Measurements from ENCODE around the gene MICALL2. TPM values are rescaled to one million over a fixed set of nuclear protein-coding genes. Genes with fewer than 3 reads are reported as not detected.

Gene MICALL2
- total RNA-seq, 1 donor from 2014 or later: 127 TPM

DNA sequence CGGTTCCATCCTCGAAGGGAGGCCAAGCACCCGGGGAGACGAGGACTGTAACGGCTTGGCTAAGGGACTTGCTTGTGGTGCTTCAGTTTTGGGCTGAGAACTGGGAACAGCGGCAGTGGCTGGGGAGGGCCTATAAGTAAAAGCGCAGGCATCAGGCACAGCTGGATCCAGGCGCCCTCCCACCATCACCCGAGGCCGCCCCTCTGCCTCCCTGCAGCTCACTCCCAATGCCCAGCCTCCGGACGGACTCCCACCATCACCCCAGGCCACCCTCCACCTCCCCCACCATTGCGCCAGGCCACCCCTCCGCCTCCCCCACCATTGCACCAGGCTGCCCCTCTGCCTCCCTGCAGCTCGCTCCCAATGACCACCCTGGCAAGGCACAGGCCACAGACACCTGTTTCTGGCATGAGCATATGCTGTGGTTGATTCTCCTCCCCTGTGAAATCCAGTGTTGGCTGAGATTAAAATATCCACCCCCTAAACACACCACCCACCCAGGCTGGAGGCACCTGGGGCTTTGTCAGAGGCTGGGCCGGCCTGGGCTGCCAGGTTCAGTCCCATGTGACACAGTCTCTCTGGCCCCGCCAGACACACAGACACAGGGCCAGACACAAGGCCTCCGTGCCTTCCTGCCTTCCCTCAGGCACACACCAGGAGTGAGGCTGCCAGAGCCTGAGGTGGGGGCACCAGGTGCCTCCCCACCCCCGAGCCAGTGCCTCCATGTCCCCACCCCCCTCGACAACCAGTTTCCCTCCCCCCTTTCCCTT is 16.7 kb downstream of the MICALL2 start:
- DNase-seq (ENCODE audit: low spot score) (no peak), ATAC-seq (no peak)
- intact Hi-C loops (cut with DNase I): no loop called here

DNA sequence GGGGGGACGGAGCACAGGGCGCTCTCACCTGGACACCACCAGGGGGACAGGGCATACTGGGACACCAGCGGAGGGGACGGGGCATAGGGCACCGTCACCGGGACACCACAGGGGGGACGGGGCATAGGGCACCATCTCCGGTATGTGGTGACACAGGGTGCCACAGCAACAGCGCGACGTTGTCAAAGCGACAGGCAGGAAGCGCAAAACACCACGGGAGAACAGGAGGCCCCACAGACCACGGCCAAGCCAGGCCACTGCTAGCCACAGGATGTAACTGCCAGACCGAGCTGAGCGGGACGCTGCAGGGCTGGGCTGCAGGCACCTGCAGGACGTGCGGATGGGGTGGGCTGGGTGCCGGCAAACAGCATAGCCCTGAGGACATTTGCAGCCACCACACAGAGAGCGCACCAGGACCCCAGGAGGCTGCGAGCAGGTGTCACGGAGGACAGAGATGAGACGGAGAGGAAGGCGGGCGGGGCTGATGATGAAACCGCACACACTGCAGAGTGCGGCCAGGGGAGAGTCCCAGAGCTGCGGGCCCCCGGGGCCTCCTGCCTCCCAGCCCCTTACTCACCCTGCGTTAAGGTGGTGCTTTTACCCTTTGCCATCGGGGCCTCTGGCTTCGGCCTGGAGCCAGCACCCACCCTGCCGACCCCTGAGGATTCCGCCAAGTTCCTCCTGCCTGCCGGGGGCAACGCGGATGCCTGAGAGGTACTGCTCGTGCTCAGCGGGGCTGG is 17.5 kb downstream of the MICALL2 start:
- no peak for ATAC-seq
- intact Hi-C loops (cut with DNase I): no loop called here
- no peak for DNase-seq (ENCODE audit: low spot score)

DNA sequence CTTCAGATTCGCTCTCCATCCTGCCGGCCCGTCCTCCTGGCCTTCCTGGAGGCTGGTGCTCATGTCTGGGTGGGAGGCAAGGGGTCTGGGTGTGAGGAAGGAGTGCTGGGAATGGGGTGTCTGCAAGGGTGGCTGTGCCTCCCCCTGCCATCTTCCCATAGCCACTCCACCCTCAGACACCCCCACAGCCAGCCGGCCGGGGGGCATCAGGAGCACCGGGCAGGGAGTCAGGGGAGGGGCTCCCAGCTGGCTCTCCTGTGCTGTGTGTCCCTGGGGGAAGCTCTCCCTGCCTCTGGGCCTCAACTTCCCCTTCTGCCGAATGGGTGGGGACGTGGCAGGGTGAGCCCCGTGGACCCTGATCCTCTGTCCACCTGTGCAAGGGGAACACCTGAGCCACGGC is 18.6 kb downstream of the MICALL2 start:
- intact Hi-C loops (cut with DNase I): no loop called here
- no peak for ATAC-seq
- DNase-seq (ENCODE audit: low spot score): no peak

DNA sequence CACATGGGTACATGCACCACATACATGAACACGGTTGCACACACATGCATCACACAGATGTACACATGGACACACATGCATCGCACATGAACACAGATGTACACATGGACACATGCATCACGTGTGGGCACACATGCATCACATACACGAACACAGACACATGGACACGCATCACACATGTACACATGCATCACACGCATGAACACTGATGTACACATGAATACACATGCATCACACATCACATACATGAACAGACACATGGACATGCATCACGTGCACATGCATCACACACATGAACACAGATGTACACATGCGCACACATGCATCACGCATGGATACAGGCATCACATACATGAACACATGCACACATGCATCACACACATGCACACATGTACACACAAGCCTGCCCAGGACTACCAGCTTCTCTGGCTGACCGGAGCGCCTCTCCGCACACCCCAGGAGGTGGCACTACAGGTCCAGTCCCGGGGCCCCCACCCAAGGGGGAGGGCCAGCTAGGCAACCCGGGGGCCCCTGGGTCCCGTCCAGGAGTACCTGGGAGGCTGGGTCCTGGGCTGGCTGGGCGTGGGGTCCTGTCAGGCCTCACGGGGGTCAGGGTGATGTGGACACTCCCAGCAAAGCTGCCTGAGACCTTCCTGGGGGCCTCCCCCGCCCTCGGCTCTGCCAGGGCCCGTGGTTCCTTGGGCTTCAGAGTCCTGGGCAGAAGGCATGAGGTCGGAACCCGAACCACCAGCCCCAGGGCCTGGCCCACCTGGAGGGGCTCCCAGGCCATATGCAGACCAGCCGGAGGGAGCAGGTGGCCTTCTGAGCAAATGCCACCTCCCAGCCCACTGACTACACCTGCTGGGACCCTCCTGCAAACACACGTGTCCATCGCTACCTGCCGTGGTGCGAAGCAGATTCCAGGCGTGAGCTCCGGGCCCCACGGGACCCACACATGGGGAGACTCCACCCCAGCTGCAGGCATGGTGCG is 19.6 kb downstream of the MICALL2 start:
- intact Hi-C loops (cut with DNase I): no loop called here
- ATAC-seq: no peak
- DNase-seq (ENCODE audit: low spot score): no peak

DNA sequence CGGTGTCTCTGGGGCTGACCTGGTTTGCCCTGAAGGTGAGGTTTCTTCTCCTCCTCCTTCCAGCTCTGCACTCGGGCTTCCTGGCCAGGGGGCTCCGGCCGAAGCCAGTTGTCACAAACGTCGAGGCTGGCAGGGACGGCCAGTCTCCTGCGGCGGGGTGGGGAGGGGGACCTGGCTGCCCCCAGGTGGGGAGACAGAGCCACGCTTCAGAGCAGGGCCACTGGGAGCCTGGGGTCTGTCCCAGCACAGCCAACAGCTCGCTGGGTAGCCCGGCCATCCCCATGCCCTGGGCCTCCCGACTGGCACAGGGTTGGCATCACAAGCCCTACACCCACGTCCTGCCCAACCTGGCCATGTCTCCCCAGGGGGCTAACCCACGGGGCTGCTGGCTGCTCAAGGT is 20.4 kb downstream of the MICALL2 start:
- intact Hi-C loops (cut with DNase I): no loop called here
- DNase-seq (ENCODE audit: low spot score) (no peak), ATAC-seq (no peak)

DNA sequence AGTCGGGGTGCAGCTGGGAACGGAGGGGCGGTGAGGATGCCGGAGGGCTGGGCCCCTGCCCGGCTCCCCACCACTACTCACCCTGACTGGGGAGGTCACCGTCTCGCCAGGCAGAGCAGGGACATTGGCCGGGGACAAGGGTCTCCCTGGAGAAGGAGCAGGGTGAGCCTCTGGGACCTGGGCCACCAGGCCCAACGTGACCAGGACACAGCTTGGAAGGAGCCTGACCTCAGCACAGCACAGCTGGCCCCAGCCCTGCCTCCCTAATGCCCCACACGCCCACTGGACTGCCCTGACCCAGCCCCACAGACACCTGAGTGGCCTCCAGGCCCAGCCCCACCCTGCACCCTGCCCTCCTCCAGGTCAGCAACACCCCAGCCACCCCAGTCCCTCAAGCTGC is 21.1 kb downstream of the MICALL2 start:
- intact Hi-C loops (cut with DNase I): no loop called here
- DNase-seq (ENCODE audit: low spot score): no peak
- ATAC-seq: no peak

DNA sequence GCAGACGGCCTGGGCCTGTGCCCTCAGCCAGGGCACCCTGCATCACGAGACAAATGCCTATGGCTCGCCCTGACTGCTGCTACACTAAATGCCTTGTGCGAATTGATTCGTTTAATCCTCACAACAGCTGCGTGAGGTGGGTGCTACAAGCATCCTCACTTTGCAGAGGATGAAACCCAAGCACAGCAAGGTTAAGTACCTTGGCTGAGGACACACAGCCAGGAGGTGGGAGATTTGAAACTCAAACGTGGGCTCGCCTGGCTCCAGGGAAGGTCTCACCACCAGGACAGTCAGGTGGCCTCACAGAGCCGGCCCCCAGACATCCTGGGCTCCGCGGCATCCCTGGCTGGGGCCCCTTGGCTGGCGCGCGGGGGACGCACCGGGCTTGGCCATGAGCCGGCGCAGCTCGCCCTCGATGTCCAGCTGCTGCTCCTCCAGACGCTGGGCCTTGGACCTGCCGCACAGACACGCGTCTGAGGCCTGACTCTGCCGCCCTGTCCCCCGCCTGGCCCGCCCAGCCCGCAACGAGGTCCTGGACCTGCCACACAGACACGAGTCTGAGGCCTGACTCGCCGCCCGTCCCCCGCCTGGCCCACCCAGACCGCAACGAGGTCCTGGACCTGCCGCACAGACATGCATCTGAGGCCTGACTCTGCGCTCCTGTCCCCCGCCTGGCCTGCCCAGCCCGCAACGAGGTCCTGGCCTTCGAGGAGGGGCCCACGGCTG is 22.0 kb downstream of the MICALL2 start:
- DNase-seq (ENCODE audit: low spot score) (no peak), ATAC-seq (no peak)
- intact Hi-C loops (cut with DNase I): no loop called here

DNA sequence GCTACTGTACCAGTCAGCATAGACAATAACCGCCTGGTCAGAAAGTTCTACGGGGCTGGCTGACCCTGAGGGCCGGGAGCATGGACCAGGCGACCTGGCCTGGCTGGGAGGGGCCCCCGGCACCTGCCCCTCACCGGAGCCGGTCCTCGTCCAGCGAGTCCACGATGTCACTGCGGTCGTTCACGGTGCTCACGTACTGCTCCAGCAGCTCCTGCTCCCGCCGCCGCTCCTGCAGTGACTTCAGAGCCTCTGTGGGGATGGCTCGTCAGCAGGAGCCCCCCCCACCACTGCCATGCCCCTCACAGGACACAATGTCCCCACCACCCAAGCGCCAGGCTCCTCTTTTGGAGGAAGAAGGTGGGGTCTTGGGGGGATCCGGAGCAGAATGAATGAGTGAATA is 22.7 kb downstream of the MICALL2 start:
- no peak for ATAC-seq
- intact Hi-C loops (cut with DNase I): no loop called here
- DNase-seq (ENCODE audit: low spot score): no peak

DNA sequence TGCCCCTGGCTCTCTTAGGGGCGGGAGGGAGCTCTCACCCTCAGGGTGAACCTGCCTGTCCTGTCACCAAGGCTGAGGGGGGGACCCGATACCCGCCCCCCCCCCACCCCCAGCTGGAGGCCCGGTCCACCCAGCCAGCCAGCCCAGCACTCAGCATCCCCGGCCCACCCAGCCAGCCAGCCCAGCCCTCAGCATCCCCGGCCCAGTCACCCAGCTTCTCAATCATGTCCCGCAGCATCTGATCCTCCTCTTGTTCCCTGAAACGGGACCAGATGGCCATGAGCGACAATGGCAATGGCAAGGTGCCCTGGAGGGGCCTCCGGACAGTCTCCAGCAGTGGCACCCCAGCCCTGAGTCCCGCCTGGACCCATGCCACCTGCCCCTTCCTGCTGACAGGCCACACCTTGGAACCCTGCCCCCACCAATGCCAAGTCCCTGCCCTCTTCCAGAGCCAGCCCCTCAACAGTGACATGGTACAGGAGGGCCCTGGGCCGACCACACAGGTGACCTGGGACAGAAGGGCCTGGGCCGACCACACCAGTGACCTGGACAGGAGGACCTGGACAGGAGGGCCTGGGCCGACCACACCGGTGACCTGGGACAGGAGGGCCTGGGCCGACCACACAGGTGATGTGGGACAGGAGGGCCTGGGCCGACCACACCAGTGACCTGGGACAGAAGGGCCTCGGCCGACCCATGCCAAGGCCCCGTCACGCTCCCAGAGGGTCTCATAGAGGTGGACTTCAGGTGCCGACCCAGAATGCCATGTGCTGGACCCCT is 24.2 kb downstream of the MICALL2 start:
- no peak for ATAC-seq
- intact Hi-C loops (cut with DNase I): no loop called here
- DNase-seq (ENCODE audit: low spot score): no peak

DNA sequence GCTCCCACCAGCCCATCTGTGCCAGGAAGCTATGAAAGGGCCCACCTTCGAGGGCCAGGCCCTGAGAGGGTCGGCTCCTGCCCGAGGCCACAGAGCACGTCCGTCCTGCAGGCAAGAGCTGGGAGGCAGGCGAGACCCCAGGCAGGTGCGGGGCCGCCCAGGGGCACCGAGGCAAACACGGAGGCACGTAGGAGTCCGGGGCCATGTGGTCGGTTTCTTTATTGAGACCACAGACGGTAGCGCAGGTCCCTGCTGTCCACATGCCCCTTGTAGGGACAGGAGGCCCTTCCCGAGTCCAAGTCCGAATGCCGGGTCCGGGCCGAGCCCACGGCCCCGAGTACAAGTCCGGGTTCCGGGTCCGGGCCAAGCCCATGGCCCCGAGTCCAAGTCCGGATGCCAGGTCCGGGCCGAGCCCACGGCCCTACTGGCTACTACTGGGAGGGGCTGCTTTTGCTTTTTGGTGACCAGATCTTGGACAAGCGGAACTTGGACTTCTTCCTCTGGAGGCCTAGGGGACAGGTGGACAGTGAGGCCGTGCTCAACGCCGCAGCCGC is 25.0 kb downstream of the MICALL2 start:
- ATAC-seq: no peak
- intact Hi-C loops (cut with DNase I): no loop called here
- no peak for DNase-seq (ENCODE audit: low spot score)

DNA sequence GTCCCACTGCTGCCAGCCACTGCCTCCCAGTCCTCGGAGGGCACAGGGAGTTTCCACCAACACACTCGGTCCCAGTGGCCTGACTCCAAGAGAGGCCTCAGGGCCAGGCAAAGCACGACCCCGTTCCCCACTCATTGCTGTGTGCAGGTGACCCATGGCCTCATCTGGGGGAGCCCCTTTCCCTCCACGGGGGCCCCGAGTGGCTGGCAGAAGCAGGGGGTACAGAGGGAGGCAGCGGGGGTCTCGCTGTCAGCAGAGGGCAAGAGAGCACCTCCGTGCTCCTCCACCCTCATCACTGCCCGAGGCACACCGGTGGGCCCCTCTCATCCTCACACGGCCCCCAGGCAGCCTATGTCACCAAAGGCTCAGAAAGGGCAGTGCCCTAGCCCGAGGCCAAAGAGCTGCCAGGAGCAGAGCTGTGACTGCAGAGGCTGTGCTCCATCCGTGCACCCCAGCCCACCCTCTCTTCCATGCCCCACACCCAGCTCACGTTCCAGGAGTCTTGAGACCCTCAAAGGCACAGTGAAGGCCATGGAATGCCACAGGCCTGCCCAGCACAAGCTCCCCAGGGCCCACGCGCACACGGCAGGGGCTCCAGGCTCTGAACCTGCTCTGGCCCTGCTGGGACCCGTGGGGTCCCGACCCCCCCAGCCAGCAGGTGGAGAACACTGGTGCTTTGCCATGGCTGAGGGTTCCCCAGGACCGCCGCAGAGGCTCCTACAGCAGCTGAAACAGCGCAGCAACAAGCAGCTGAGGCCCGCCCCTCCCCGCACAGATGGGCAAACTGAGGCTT is 25.9 kb downstream of the MICALL2 start:
- no peak for DNase-seq (ENCODE audit: low spot score)
- intact Hi-C loops (cut with DNase I): no loop called here
- no peak for ATAC-seq

DNA sequence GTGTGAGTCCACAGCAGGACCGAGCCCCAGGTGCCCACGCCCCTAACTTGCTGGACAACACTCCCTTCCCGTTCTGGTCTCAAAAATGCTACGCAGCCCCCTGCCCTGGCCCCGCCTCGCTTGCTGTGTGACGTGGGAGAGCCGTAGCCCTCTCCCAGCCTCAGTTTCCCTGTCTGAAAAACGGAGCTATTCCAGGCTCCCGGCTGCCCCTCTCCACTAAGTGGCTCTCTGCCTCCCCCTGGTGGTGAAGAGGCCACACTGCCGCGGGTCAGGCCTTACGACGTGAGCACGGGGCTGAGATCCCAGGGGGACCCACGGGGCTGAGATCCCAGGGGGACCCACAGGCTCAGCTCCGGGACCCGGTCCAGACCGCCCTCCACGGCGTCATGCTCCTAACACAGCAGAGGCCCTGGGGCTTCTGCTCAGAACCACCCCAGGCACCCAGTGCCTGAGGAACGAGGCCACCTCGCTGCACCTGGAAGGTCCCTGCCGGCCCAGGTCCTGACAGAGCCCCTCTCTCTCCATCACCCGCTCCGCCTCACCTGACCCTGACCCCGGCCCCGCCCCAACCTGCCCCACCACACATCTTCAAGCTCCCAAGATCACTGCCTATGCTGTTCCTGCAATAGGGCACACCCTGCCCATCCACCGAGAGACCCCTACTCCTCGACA is 26.7 kb downstream of the MICALL2 start:
- DNase-seq (ENCODE audit: low spot score) (peak; percentile 91), ATAC-seq (peak; percentile 76)
- intact Hi-C loops (cut with DNase I): no loop called here

DNA sequence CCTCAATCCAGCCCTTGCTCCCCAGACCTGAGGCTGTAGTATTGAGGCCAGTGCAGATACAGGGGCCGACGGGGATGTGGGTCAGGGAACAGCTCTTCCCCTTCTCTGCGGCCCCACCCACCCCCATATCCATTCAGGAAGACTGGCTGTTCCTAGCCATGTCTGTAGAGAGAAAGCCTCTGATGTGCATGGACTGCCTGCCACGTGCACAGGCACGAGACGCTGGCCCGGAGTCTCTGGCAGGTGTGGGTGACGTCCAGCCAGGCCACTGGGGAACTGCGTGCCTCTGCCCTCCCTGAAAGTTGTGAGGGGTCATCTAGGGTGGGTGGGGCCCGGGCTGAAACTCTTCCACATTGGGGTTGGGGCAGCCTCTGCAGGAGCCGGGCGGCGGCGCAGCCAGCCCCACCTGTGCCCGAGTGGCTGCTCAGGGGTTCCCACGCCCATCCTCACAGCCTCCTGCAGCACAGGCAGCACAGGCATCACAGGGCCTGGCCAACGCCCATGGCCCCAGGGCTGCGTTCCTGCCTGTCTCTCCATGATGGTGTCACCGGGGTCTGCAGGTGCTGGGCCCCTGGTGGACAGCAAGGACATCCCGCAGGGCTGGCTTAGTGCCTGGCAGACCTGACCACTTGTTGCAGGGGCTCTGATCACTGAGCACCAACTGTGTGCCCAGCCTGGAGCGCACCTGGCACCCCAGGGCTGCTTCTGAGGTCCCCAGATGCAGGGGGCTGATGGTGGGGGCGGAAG is 27.5 kb downstream of the MICALL2 start:
- ATAC-seq (peak; percentile 35), DNase-seq (ENCODE audit: low spot score) (no peak)
- intact Hi-C loops (cut with DNase I): no loop called here

DNA sequence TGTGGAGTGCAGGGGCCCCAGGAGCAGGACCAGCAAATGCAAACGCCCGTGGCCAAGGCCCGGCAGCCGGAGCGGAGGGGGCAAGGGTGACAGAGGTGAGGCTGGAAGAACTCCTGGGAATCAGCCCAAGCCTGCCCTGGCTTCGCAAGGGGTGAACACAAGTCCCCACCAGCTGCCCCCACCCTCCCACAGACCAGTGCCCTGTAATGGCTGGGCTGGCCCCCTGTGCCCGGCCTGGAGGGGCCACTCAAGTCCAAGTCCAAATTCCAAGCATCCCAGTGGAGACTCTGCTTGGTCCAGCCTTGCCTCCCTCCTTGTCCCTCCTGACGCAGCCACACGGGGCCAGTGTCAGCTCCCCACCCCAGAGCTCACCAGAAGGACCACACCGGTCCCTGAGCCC is 28.0 kb downstream of the MICALL2 start:
- no peak for ATAC-seq
- intact Hi-C loops (cut with DNase I): no loop called here
- no peak for DNase-seq (ENCODE audit: low spot score)

DNA sequence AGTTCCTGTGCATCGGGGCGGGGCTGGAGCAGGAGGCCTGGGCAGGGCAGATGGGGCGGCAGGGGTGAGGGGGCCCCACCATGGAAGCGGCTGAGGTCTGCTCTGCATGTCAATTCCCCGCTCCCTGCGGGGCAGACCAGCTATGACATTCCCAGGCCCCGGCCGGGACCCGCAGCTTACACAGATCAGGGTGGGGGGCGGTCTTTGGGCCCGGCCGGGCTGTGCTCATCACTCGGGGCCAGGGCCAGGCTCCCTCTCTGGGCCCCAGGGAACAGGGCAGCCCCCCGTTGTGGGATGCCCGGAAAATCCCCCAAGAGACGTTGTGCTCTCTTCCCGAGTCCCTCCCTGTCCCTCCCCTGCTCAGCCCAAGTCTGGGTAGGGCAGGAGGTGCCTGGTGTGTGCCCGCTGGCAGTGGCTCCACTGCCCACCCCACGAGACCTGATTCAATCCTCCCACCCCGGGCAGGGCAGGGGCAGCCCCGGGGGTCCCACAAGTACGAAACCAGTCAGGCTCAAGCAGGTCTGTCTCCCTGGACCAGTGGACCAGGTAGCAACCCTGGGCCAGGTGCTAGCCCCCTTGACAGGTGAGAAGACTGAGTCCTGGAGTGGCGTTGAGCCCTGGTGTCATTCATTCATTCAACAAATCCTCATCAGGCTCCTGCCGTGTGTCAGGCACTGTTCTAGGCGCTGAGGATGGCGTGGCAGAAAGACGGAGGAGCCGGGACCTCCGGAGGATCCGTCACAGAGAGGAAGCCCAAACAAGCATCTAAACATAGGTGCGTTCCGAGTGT is 29.0 kb downstream of the MICALL2 start:
- intact Hi-C loops (cut with DNase I): no loop called here

More for the DNA sequence above, 29.0 kb downstream of the MICALL2 start:
- ATAC-seq (no peak), DNase-seq (ENCODE audit: low spot score) (no peak)

All from sciatic nerve (tissue), 2 donors.